ENCODE measurements around the gene SIRPB2.
"Not testable (repeated sequence)": the region's sequence is repeated elsewhere in the genome, so short reads cannot be mapped to it uniquely, and the experiment has no call there.

The SIRPB2 gene

DNA sequence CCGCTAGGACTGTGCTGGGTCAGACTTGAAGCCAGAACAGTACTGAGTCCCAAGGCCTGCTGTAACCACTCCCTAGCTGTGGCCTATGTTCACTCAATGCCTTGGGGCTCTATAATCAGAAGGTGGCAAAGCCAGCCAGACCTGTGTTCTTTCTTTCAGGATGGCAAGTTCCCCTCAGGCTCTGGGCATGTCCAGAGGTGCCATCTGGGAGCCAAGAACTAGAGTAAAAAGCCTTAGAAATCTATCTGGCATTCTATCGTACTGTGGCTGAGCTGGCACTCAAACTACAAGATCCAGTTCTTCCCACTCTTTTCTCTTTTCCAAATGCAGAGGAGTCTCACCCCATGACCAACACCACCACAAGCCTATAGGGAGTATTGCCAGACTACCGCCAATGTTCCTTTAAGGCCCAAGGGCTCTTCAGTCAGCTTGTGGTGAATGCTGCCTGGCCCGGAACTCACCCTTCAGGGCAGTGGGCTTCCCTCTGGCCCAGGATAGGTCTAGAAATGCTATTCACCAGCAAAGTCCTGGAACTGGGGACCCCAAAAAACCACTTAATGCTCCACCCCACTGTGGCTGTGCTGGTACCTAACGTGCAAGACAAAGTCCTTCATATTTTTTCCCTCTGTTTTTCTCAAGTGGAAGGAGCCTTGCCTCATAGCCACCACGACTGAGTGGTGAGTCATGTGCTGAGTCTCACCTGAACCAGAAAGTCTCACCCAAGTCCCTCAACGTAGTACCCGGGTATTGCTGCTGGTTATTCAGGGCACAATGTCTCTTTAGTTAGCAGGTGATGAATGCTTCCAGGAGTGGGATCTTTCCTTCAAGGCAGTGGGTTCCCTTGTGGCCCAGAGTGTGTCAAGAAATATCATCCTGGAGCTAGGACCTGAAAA, 8.6 kb upstream of the SIRPB2 start:
- no peak for DNase-seq

DNA sequence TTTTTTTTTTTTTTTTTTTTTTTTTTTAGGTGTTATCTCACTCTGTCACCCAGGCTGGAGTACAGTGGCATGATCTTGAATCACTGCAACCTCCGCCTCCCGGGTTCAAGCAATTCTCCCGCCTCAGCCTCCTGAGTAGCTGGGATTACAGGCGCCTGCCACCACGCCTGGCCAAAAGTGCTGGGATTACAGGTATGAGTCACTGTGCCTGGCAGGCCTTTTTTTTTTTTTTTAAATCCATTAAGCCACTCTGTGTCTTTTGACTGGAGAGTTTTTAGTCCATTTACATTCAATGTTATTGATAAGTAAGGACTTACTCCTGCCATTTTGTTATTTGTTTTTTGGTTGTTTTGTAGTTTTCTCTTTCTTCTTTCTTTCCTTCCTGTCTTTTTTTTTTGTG, 6.2 kb upstream of the SIRPB2 start:
- DNase-seq, result not testable (repeated sequence)

DNA sequence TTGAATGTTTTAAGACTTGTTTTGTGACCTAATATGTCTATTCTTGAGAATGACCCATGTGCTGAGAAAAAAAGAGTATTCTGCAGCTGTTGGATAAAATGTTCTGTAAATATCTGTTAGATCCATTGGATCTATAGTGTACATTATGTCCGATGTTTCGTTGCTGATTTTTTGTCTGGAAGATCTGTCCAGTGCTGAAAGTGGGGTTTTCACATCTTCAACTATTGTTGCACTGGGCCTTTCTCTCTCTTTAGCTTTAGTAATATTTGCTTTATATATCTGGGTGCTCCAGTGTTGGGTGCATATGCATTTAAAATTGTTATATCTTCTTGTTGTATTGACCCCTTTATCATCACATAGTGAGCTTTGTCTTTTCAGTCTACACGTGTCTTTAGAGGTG, 5.7 kb upstream of the SIRPB2 start:
- no peak for DNase-seq

DNA sequence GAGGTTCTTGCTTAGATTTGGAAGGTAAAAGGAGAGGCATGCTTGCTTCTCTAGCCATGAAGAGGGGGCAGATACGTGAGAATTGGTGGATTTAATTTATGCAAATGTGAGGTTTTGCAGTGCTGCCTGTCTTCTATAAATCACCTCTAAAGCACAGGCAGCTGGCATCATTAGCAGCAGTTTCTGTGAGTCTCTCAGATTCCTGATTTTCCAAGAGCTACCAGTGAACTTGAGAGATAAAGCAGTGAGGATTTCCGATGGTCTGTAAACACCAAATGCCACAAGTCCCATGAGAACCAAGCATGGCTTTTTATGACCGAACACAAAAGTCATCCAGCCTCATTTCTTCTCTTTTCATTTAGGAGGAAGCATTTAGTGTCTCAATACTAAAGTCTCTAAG, 3.2 kb upstream of the SIRPB2 start:
- no peak for DNase-seq

DNA sequence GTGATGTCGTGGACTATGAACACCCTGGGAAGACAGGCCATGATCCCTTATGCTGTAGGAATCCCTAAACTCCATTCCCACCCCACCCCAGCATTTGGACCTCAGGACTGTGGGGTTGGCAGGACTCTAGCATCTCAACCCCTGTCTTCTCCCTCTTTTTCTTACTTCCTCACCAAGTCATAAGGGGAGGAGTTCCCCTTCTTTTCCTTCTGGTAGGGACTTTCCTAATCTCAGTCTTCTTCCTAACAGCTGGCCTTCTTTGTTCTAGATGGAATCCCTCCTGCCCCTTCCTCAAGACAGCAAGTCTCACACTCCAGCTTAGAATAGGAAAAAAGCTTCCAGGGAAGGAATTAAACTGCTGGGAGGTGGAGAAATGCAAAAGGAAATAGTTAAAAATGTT, 2.3 kb upstream of the SIRPB2 start:
- no peak for DNase-seq

DNA sequence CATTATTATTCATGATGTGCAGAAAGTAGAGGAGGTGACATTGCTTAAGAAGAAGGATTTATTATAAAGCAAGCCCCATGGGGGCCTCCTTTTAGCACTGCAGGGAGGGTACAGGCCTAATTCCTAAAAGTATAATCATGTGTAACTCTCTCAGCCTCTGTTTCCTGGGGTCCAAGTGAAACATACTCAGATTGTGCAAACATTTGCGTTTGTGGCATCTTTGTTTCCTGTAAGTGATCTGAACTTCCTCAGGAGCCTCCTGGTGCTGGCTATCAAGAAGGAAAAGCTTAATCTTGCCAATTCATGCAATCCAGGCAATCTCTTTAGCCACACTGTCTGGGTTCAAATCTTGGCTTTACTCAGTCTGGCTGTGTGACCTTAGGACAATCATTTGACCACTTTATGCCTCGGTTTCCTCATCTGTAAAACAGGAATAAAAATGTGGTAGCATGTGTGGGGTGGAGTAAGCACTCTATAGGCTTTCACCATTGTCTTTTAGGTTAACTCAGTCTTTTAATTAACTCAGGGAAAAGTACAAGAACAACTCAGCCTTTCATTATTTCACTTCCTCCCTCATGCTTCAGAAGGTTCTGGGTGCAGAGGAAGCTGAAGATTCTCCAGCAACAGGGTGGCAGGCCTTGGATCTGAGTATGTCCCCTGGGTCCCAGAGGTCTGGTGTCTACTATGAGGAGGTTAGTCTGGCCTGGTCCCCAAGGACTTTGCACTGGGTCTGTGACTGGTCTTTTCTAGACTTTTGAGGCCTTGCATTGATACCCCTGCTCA, 831 bp upstream of the SIRPB2 start:
- DNase-seq, result no peak

DNA sequence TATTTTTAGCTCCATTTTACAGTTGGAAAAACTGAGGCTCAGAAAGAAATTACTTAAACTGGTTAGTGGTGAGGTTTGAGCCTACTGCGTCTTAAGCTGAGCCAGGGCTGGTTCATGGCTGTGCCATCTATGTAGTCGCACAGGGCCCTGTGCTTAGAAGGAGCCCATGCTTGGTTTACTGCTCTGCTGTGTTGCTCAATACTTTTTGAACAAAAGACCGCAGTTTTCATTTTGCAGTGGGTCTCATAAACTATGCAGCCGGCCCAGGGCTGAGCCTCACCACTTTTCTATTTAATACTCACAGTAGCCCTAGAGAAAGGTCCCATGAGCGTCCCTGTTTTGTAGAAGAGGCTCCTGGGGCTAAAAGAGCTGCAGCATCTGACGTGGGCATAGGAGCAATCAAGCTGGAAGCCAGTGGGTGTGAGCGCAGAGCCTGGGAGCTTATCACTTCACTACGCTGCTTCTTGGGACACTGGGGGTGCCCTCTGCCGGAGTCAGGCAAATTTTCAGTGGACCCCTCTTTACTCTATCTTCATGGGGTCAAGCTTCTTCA, 501 bp downstream of the SIRPB2 start:
- DNase-seq, result no peak

DNA sequence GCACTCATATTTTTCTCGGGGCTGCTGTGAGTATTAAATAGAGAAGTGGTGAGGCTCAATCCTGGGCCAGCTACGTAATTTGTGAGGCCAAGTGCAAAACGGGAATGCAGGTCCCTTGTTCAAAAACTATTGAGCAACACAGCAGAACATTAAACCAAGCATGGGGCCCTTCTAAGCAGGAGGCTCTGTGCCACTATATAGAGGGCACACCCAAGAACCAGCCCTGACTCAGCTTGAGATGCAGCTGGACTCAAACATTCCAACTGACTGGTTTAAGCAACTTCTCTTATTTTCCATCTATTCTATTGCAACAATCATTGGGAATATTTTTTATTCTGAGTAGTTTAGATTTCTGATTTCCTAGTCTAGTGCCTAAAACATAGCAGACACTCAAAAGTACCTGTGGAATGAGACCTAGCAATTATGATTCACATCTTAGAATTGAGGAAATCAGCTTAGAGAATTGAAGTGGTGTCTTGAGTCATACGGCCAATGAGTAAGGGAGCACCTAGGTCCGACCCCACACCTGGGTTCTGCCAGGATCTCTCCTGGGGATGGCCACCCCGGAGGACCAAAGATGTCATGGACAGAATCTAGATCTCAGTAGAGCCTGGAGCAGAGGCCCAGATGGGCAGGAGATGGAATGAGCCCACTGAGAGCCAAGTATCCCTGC, 1.3 kb downstream of the SIRPB2 start:
- DNase-seq, result no peak

DNA sequence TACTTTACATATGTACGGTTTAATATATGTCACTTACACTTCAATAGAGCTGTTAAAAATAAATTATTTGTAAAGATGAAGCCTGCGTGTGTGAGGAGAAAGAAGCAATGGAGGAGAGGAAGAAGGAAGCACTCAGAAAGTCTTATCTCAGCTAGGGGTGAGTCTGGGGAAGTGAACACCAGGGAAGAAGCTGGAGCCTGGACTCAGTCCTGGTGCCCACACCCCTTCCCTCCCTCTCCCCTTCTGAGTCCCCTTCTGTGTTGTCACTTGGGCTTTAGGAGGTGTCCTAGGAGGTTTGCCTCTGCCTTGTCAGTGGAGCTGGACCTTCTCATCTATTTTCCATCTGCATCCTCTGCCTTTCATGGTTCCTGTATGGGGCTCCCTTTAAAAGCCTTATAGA, 1.9 kb downstream of the SIRPB2 start:
- no peak for DNase-seq

DNA sequence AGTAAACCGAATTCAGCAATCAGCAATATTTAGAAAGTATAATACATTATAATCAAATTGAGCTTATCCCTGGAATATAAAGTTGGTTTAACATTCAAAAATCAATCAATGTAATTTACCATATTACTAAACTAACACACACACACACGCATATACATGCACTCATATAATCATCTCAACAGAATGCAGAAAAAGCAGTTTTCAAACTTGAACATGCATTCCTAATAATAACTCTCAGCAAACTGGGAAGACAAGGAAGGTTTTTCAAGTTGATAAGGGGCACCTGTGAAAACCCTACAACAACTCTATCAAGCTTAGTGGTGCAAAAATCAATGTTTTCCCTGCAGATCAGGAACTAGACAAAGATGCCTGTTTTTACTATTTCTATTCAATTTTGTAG, 4.7 kb downstream of the SIRPB2 start:
- no peak for DNase-seq

DNA sequence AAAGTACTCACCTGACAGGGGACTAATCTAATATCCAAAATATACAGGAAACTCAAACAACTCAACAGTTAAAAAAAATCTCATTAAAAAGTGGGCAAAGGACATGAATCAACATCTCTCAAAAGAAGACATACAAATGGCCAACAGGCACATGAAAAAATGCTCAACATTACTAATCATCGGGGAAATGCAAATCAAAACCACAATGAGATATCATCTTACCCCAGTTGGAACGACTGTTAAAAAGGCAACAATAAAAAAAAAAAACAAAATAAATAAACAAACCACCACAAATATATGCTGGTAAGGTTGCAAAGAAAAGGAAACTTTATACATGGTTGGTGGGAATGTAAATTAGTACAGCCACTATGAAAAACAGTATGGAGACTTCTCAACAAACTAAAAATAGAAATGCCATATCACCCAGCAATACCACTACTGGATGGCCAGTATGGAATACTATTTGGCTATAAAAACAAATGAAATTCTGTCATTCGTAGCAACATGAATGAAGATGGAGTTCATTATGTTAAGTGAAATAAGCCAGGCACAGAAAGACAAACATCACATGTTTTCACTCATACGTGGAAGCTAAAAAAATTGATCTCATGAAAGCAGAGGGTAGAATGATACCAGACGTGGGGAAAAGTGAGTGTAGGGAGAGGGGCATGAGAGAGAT, 6.6 kb downstream of the SIRPB2 start:
- no peak for DNase-seq

DNA sequence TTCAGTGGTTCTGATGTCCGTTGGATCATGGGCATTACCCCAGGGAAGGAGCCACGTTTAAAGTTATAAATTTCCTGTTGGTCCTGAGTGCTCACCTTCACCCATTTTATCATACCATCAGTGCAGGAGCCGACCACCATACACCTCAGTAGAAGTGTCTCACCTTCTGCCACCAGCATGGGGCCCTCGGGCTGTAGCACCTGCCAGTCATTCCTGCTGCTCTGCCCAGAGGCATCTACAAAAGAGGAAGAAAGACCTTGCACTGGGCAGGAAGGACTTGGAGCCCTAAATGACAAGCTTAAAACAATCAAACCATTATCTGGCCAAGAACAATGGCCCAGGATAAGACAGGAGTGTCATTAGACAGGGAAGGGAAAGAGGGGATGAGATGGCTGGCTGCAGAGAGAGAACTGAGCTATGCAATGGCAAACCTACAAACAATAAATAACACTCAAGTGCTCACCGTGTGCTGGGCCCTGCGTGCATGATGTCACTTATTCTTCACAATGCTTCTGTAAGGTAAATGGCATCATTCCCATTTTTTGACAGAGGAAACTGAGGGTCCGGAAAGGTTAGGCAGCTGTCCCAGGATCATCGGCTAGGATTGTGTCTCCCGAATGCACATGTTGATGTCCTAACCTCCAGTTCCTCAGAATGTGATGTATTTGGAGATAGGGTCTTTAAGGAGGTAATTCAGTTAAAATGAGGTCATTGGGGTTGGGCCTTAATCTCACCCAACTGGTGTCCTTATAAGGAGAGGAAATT, 11.2 kb downstream of the SIRPB2 start:
- DNase-seq, result no peak

DNA sequence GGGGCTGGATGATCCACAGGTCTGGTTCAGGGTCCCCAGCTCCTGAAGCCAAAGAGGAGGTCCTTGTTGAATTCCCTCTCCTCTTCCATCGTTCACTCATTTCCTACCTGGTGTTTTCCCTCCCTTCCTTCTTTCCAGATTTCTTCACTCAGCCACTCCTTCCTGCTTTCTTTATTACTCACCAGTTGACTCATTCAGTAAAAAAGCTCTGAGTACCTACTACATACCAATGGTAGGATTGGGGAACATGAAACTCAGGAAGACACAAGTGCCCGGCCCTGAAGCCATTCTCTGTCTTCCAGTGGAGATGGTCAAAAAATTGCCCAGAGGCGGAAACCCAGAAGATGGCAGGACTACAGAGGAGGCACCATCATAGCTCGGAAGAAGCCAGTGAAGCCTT, 12.7 kb downstream of the SIRPB2 start:
- DNase-seq, result no peak

DNA sequence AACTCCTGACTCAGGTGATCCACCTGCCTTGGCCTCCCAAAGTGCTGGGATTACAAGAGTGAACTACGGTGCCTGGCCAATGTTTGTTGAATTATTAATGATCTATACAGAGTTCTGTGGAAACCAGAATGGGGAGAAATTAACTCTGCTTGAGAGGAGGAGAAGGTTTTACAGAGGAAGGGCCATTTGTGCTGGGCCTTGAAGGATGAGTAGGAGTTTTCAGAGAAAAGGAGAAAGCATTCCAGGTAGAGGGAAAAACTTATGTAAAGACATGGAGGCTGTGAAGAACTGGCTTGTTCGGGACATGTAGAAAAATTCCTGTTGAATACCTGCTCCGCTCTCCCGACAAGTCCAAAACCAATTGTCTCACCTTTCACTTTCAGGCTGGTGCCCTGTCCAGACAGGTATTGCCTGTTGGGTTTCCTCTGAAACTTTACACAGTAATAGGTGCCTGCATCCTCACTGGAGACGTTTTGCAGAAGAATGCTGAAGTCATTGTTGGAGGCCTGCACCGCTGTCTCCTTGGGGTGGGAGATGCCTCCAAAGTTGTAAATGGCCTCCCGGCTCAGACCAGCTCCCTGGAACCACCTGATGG, 13.2 kb downstream of the SIRPB2 start:
- no peak for DNase-seq

DNA sequence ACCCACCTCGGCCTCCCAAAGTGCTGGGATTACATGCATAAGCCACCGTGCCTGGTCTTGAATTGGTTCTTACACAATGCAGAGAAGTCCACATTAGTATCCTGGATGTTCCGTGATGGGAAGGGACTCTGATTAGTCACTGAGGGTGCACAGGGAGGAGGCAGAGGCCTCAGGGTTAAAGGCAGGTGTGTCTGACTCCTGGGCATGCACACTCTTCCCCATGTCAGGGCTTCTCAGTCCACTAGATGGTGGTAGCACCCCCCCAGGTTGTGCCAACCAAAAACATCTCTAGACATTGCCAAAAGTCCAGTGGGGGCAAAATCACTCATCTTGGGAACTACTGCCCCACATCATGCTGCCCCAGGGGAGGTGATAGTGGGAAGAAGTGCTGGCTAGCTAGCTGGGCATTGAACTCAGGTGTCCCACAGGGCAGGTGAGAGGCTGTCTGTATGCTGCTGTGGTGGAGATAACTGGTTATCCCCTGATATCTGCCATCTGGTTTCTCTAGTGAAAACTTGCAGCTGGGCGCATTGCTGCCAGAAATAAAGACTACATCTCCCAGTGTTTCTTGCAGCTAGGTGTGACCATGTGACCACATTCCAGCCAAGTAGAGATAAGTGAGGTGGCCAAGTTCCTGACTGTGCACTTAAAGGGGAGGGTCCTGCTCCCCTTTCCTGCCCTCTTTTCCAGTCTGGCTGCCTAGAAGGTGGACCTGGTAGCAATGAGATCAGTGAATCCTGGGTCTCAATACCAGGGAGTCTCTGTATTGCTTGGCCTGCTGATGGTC, 16.2 kb downstream of the SIRPB2 start:
- no peak for DNase-seq

DNA sequence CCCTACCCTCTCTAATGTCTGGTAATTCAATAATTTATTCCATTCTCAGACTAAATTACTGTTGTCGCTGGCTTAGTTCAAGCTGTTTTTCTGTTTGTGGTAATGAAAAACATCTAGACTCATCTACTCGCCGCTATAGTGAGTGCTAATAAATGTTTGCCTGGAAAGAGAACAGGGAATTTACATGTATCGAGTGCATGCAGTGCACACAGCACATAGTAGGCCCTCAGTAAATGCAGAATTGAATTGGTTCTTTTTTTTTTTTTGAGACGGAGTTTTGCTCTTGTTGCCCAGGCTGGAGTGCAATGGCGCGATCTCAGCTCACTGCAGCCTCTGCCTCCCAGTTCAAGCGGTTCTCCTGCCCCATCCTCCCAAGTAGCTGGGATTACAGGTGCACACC, 16.9 kb downstream of the SIRPB2 start:
- DNase-seq, result no peak

DNA sequence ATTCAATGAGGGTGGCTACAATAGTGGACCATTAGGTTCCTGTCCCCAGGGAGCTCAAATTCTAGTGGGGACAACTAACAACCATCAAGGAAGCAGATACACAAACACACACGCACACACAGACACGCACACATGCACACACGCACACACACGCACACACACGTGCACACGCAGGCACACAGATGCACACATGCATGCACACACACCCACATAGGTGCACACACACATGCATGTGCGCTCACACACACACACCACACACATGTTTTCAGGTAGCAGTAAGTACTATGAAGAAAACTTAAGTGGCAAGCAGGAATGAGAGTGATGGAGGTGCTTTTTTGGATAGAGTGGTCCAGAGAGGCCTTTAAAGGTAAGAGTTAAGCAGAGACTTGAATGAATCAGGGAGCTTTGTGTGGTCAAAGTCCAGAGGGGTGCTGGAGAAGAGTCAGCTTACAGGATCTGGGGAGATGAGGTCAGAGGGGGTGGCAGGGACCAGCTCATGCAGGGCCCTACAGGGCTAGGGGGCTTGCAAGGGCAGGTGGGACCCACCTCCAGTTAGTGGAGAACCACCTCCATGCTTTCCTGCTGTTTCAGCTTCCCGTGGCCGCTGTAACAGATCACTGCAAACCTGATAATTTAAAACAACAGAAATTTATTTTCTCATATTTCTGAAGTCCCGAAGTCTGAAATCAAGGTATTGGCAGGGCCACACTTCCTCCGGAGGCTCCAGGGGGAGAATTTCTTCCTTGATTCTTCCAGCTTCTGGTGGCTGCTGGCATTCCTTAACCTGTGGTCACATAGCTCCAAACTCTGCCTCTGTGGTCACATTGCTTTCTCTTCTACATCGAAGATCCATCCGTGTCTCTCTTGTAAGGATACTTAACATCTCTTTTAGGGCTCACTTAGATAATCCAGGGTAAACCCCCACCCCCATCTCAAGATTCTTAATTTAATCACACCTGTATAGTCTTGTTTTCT, 17.7 kb downstream of the SIRPB2 start:
- no peak for DNase-seq

DNA sequence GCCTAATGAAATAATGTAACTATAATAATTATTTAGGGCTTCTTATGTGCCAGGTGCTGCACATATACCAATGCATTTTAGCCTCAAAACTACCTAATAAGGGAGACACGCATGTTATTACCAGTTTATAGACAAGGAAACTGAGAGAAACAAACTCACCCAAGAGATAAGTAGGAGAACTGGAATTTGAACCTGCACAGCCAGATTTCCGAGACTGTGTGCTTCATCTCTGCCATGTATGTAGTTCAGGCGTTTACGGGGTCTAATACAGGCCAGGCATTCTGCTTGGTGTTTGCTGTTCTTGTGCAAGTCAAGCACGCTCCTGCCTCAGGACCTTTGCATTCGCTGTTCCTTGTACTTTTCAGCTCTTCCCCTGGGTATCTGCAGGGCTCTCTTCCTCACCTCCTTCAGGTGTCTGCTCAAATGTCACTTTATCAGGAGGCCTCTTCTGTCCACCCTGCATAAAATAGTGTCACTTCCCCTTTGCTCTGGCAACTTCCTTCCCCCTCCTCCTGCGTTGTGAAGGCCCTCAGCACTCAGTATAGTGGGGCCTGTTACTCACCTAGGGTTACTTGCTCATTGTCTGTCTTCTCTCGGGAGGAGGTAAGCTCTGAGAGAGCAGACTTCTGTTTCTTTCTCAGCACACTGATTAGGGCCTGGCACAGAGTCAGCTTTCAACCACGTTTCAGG, 18.5 kb downstream of the SIRPB2 start:
- DNase-seq, result no peak

DNA sequence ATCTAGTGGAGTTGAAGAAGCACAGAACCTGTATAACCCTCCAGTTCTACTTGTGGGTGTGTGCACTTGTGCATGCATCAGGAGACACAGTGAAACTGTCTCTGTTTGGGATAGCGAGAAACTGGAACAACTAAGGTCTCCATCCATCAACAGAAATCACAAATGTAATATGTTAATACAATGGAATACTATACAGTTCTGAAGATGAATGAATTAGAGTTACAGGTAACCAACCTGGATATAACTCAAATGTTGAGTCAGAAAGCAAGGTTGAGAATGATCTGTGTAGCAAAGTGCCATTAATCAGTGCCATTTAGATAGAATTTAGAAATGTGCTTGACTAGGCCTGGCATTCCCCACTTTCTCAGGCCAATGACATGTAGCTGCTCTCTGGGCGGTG, 20.0 kb downstream of the SIRPB2 start:
- DNase-seq, result no peak

Data from NCI-H146 (cell line).